HG03280 (cell line): ENCODE measurements around the gene SFXN5.
A peak's percentile ranks its signal among the peaks of the same experiment; 100 is the strongest.

Experiments
- ATAC-seq: cut with Tn5 transposase; IDR thresholded peaks from one replicate; pipeline ENCODE4 v1.9.1; 2021; ENCODE audit warnings: mild to moderate bottlenecking, moderate library complexity; ENCODE audit not compliant: unreplicated experiment

Gene SFXN5

DNA sequence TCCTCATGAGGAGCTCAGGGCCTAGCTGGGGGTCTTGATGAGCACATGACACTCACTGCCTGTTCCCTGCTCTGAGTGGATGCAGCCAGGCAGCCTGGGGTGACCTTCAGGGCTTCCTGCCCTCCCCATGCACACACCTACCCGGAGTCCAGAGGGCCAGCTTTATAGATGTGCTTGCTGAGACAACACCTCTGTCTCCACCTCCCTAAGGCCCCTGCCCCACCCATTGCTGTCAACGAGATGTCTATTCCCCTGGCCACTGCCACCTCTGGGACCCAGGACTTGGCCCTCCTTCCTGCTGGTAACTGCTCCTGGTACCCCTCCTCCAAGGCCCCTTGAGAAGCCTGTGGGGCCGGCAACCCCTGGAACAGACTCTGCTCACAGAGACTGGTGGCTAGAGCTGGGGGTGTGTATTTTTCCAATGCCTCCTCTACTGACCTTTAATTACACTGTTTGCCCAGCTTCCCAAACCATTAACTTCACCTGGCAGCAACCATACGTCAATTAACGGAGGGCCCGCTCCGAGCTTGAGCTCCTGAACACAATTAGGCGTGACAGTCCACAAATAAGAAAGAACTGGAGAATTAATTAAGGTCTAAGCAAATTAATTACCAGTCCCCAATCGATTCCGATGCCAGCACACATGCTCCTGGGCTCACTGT is 87.9 kb downstream of the SFXN5 start:
- no peak for ATAC-seq

DNA sequence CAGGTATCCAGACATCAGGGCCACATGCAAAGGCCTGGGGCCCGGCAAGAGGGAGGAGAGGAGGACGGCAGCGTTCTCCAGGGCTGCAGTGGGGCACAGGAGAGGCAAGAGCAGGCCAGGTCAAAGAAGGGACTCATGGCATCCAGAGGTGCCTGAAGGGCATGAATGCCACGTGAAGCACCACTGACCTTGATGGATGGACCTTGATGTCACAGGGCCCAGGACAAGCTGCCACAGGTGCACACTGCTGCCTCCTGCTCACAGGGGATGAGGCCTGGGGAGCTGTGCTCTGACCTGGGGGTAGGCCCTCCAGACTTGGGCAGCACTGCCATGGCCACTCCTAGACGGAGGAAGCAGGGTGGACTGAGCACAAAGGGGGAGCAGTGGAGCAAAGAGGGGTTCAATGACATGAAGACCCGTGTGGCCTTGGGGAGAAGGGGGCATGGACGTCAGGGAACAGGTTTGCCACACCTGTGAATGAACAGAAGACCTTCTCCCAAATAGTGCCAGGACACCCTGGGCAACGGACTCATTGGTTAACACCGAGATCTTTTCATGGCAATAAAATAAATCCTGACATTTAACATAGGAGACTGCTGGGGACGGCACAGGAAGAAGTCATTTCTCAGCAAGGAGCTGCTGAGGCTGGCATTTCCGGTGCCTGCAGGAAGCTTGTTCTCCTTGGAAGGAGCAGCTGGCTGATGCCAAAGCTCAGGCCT is 88.6 kb downstream of the SFXN5 start:
- ATAC-seq = no peak

GRCh38 chr2:72982219-72982618 is 89.3 kb downstream of the SFXN5 start:
- no peak for ATAC-seq

- no peak for ATAC-seq
Measured at GRCh38 chr2:72981536-72981935, 90.0 kb downstream of the SFXN5 start.

GRCh38 chr2:72980535-72981217 is 90.8 kb downstream of the SFXN5 start:
- ATAC-seq = no peak

DNA sequence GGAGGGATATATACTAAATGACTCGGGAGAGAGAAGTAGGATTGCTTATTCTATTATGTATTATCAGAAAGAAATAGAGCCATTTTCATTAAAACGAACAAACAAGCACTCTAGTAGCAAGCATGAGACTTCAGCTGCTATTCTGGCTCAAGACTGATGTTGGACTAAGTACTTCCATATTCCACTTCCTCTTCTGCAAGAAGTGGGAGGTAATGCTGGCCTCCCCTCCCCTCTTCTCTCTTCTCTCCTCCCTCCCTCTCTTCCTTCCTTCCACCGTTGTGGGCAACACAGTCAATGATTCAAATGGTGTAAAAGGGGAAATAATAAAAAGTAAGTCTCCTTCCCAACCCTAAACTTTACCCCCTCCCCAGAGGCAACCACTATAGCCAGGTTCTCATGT is 91.6 kb downstream of the SFXN5 start:
- ATAC-seq = no peak

GRCh38 chr2:72975017-72975416 is 96.5 kb downstream of the SFXN5 start:
- no peak for ATAC-seq

GRCh38 chr2:72974436-72974754 is 97.1 kb downstream of the SFXN5 start:
- ATAC-seq = no peak

- peak; percentile 84 for ATAC-seq
Measured at GRCh38 chr2:72973566-72974435, 97.7 kb downstream of the SFXN5 start.

GRCh38 chr2:72973137-72973535 is 98.4 kb downstream of the SFXN5 start:
- ATAC-seq = no peak

DNA sequence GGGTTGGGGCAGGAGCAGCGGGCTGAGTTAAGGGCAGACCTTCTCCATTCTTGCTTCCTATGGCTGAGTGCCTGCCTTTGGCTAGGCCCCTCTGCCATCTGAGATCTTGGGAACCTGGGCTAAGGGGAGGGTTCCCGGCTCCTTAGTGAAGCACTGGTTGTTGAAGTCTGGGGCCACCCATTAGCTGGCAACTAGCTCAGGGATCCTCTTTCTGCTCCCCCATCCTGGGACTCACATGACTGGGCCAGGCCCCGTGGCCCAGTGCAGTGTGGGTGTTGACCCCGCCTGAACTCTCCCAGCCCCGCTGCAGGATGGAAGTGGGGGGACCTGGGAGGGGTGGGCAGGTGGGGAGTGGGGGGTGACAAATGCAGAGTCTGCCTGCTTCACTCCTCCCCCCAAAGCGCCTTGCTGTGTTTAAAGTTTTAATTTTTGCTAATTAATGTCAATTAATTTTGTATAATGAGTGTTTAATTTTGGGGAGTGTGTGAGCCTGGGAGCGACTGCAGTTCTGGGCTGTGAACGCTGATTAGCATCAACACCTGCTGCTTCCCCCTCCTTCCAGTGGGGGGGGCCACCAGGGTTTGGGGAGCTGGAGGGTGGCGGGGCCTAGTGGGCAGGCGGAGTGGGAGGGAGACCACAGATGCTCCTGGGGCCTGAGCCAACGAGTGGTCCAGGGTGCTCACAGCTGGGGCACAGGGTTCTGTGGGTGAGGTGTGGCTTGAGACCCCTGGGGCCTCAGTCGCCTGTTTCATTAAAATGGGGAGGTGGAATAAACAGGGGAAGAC is 99.0 kb downstream of the SFXN5 start:
- no peak for ATAC-seq

DNA sequence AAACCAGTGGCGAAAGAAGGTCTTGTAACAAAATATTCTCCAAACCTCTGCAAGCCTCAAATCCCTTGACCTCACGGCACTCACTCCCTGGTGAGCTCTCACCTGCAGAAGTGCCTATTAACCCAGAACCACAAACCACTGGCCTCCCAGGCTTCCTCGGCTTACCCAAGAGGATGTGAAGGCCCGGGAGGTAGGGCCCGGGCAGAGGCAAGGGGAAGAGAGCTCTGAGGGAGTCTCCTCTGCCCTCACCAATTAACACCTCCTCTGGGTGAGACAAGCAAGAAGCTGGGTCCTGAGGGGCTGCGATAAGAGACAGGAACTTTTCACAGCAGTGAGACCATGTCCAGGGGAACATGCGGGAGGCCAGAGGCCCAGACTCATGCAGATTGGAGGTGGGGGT is 100.5 kb downstream of the SFXN5 start:
- no peak for ATAC-seq

- no peak for ATAC-seq
Measured at GRCh38 chr2:72969706-72970105, 101.8 kb downstream of the SFXN5 start.

- ATAC-seq = no peak
Measured at GRCh38 chr2:72968286-72968685, 103.2 kb downstream of the SFXN5 start.

DNA sequence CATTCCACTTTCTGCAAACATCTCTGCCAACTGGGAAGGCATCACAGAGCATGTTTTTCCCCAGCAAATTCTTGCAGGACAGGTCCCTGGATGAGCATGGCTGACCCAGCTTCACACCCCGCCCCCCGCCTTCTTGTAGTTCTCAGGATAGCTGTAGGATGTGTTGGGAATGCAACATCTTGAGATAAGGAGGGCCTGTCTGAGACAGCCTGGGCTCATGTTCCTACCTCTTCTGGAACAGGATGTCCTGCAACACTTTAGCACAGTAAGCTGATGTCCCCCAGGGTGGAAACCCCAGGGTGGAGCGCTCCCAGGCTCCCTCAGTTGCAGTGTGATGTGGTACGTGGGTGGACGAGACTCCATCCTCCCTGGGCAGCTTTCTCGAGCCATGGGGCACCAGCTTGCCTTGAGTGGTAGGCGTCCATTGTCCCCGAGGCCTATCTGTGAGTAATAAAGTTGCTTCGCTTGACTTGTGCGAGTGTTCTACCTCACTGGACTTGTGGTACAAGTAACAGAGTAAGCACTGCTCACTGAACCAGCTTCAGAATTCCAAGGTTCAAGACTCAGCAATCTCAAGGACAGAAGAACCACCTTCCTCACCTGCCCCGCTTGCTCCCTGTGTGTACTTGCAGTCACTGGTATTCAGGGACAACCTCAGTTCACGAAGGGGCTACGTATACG is 105.6 kb downstream of the SFXN5 start:
- ATAC-seq = no peak

DNA sequence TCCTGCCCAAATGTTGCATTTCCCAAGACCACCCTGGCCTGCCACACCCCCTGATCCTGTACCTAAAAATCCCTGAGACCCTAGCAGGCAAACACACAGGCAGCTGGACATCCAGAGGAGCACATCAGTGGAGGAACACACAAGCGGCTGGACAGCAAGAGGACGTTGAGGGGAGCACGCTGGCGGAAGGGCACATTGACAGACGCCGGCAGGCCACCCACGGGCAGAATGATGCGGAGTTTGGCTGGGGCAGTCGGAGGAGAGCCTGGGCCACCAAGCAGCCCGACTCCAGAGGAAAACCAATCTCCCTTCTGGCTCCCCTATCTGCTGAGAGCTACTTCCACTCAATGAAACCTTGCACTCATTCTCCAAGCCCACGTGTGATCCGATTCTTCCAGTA is 106.5 kb downstream of the SFXN5 start:
- no peak for ATAC-seq

GRCh38 chr2:72964146-72964525 is 107.4 kb downstream of the SFXN5 start:
- no peak for ATAC-seq

DNA sequence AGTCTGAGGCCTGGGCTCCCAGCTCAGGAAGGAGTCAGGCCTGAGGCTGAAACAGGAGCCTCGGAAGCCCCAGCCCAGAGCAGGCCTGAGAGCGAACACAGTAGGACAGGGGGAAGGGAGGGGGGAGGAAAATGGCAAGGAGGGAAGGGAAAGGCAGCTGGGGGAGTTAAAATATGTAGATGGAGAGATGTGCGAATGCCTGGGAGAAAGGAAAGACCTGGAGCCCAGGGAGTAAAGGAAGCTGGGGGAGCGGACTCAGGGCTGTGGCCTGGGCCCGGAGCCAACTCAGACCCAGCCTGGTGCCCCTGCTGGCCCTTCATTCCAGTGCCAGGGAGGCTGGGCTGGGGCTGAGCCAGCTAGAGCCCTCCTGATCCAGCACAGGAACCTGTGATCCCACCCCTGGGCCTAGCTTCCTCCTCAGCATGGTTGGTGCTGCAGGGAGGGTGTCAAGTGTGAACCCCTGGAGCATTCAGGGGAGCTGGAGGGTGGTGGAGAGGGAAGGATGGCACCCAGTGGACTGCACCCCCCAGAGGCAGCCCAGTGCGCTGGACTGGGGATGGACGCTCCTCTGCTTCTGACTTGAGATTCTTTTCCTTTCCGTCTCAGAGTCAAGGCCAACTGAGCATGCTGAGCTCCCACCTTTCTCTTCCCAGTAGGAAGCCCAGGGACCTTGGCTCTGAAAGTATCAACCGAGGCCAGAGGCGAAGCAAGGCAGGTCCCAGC is 107.9 kb downstream of the SFXN5 start:
- no peak for ATAC-seq

DNA sequence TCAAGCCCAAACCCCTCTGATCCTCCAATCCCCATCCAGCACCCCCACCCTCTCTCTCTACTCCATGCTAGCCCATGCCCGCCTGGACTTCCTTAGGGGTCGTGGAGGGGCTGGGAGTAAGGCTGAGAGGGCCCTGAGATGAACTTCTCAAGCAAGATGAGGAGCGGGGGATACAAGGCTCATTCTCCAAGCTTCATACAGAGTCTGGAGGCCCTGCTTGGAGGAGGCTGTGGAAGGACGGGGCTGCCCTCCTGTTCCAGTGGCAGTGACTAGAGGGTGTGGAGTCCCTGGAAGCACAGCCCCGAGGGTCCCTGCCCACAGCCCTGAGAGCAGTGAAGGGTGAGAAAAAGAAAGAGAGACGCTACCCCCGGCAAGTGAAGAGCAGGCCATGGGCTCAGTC is 108.6 kb downstream of the SFXN5 start:
- no peak for ATAC-seq
